GM19395 (cell line): ENCODE data around the gene KIAA2012.
"Not testable (repeated sequence)": the region's sequence is repeated elsewhere in the genome, so short reads cannot be mapped to it uniquely, and the experiment has no call there.

Source experiments
- ATAC-seq: cut with Tn5 transposase; IDR thresholded peaks from one replicate; pipeline ENCODE4 v1.9.1; 2021; ENCODE audit warnings: mild to moderate bottlenecking, moderate library complexity; ENCODE audit not compliant: unreplicated experiment

KIAA2012 gene

GRCh38 chr2:202186641-202187202 lies 113.7 kb downstream of the KIAA2012 start:
- ATAC-seq: no peak

GRCh38 chr2:202187570-202187969 lies 114.5 kb downstream of the KIAA2012 start:
- no peak for ATAC-seq

- no peak for ATAC-seq
Measured at GRCh38 chr2:202193305-202193704, 120.2 kb downstream of the KIAA2012 start.

- ATAC-seq: no peak
Measured at GRCh38 chr2:202193881-202194353, 120.9 kb downstream of the KIAA2012 start.

- no peak for ATAC-seq
Measured at GRCh38 chr2:202194418-202194817, 121.4 kb downstream of the KIAA2012 start.

- ATAC-seq: no peak
Measured at GRCh38 chr2:202196727-202197126, 123.7 kb downstream of the KIAA2012 start.

GRCh38 chr2:202201220-202202160 lies 128.4 kb downstream of the KIAA2012 start:
- no peak for ATAC-seq

- no peak for ATAC-seq
Measured at GRCh38 chr2:202203348-202203747, 130.3 kb downstream of the KIAA2012 start.

GRCh38 chr2:202204855-202205254 lies 131.8 kb downstream of the KIAA2012 start:
- no peak for ATAC-seq

GRCh38 chr2:202208526-202208925 lies 135.5 kb downstream of the KIAA2012 start:
- ATAC-seq: no peak

- ATAC-seq: no peak
Measured at GRCh38 chr2:202215179-202215578, 142.1 kb downstream of the KIAA2012 start.

GRCh38 chr2:202221873-202222272 lies 148.8 kb downstream of the KIAA2012 start:
- ATAC-seq: no peak

GRCh38 chr2:202237787-202238233 lies 164.8 kb downstream of the KIAA2012 start:
- peak; percentile 48 for ATAC-seq

- peak; percentile 94 for ATAC-seq
Measured at GRCh38 chr2:202238234-202239197, 165.5 kb downstream of the KIAA2012 start, which contains the start of gene SUMO1. TSS of gene SUMO1 (minus strand) at chr2:202238597. CDS start at chr2:202238451, 146 bp downstream.

- not testable (repeated sequence) for ATAC-seq
Measured at GRCh38 chr2:202247710-202248109, 174.7 kb downstream of the KIAA2012 start.

GRCh38 chr2:202249521-202250253 lies 176.6 kb downstream of the KIAA2012 start:
- ATAC-seq: no peak

GRCh38 chr2:202251494-202251893 lies 178.4 kb downstream of the KIAA2012 start:
- no peak for ATAC-seq
